Measurements from ENCODE around the gene GPX1. TPM values are rescaled to one million over a fixed set of nuclear protein-coding genes. Genes with fewer than 3 reads are reported as not detected.
A peak's percentile ranks its signal among the peaks of the same experiment; 100 is the strongest.

The GPX1 gene
- total RNA-seq, 1 experiment from 2014 or later = 589 TPM

GRCh38 chr3:49346797-49347251, 11.3 kb downstream of the GPX1 start:
- BruUV-seq (replicated peaks) = no TSS peak
- POLR2A ChIA-PET = interaction anchor here (0.6 to 2.6 kb wide), 6 partner anchors 8 to 253 kb away, joined by 4 to 15 read pairs (median 6); partner anchors contain the start of genes QRICH1, RHOA and TCTA
- Mint-ChIP-seq H3K27ac (ENCODE audit: low read depth, unreplicated experiment) (peak overlapping the region; percentile 93), H3K27me3 (ENCODE audit: insufficient read depth, unreplicated experiment) (no peaks in the 10 kb centered on the region), H3K36me3 (ENCODE audit: insufficient read depth, unreplicated experiment) (no peaks in the 10 kb centered on the region), H3K4me3 (ENCODE audit: unreplicated experiment) (peak overlapping the region; percentile 49), H3K4me1 (ENCODE audit: insufficient read depth, unreplicated experiment) (peaks cover 28% of the 10 kb centered on the region), H3K9me3 (ENCODE audit: unreplicated experiment) (no peaks in the 10 kb centered on the region)
- intact Hi-C loops (cut with micrococcal nuclease) = loop anchor here (2.0 kb wide), 1 partner anchor 66 kb away; the partner anchor contains the start of gene TCTA
- CTCF ChIA-PET = no interaction called here
- no peak for TF ChIP-seq CTCF (IDR thresholded peaks at IDR 0.05; ENCODE audit: unreplicated experiment)
- peak; percentile 64 for DNase-seq (ENCODE audit: unreplicated experiment)

GRCh38 chr3:49343163-49343562, 15.0 kb downstream of the GPX1 start:
- Mint-ChIP-seq H3K27me3 (ENCODE audit: insufficient read depth, unreplicated experiment) (no peaks in the 10 kb centered on the region), H3K9me3 (ENCODE audit: unreplicated experiment) (no peaks in the 10 kb centered on the region), H3K4me1 (ENCODE audit: insufficient read depth, unreplicated experiment) (peaks cover 31% of the 10 kb centered on the region), H3K36me3 (ENCODE audit: insufficient read depth, unreplicated experiment) (no peaks in the 10 kb centered on the region), H3K4me3 (ENCODE audit: unreplicated experiment) (no peak overlapping the region), H3K27ac (ENCODE audit: low read depth, unreplicated experiment) (no peak overlapping the region)
- no peak for TF ChIP-seq CTCF (IDR thresholded peaks at IDR 0.05; ENCODE audit: unreplicated experiment)
- intact Hi-C loops (cut with micrococcal nuclease) = no loop called here
- ChIA-PET CTCF (interaction anchor here (0.6 to 0.8 kb wide), 3 partner anchors 9 to 209 kb away, joined by 3 to 5 read pairs (median 4); no protein-coding TSS in a partner anchor), POLR2A (interaction anchor here (0.6 to 1.3 kb wide), 5 partner anchors 9 to 250 kb away, joined by 3 to 8 read pairs (median 4); no protein-coding TSS in a partner anchor)
- no peak for DNase-seq (ENCODE audit: unreplicated experiment)
- BruUV-seq (replicated peaks) = no TSS peak

- intact Hi-C loops (cut with micrococcal nuclease) = loop anchor here (2.0 kb wide), 1 partner anchor 17 kb away; the partner anchor contains the start of gene GPX1
- DNase-seq (ENCODE audit: unreplicated experiment) = no peak
- no peak for TF ChIP-seq CTCF (IDR thresholded peaks at IDR 0.05; ENCODE audit: unreplicated experiment)
- Mint-ChIP-seq H3K9me3 (ENCODE audit: unreplicated experiment) (no peaks in the 10 kb centered on the region), H3K4me1 (ENCODE audit: insufficient read depth, unreplicated experiment) (peaks cover 28% of the 10 kb centered on the region), H3K4me3 (ENCODE audit: unreplicated experiment) (no peak overlapping the region), H3K27ac (ENCODE audit: low read depth, unreplicated experiment) (no peak overlapping the region), H3K27me3 (ENCODE audit: insufficient read depth, unreplicated experiment) (no peaks in the 10 kb centered on the region), H3K36me3 (ENCODE audit: insufficient read depth, unreplicated experiment) (no peaks in the 10 kb centered on the region)
- no TSS peak for BruUV-seq (replicated peaks)
- ChIA-PET CTCF (interaction anchor here (0.6 to 0.7 kb wide), 2 partner anchors 8 to 103 kb away, joined by 4 read pairs; no protein-coding TSS in a partner anchor), POLR2A (interaction anchor here (0.7 to 1.2 kb wide), 2 partner anchors 9 to 16 kb away, joined by 4 to 5 read pairs; no protein-coding TSS in a partner anchor)
Measured at GRCh38 chr3:49341996-49342395, 16.2 kb downstream of the GPX1 start.

GRCh38 chr3:49339941-49340800, 18.0 kb downstream of the GPX1 start, which contains the start of gene USP4:
Gene USP4 (minus strand): TSS chr3:49340053. CDS start chr3:49340024, 29 bp downstream.
- TSS peak; percentile 52 for BruUV-seq (replicated peaks)
- Mint-ChIP-seq H3K4me3 (ENCODE audit: unreplicated experiment) (peak within 1 kb of the TSS; percentile 96), H3K4me1 (ENCODE audit: insufficient read depth, unreplicated experiment) (peaks cover 19% of the 10 kb centered on the region), H3K36me3 (ENCODE audit: insufficient read depth, unreplicated experiment) (peaks cover 14% of the 10 kb centered on the region), H3K27ac (ENCODE audit: low read depth, unreplicated experiment) (peak within 1 kb of the TSS; percentile 87), H3K9me3 (ENCODE audit: unreplicated experiment) (no peaks in the 10 kb centered on the region), H3K27me3 (ENCODE audit: insufficient read depth, unreplicated experiment) (no peaks in the 10 kb centered on the region)
- DNase-seq (ENCODE audit: unreplicated experiment) = peak; percentile 89
- intact Hi-C loops (cut with micrococcal nuclease) = loop anchor here (1.0 to 2.0 kb wide), 2 partner anchors 19 to 109 kb away; partner anchors contain the start of gene GPX1
- ChIA-PET CTCF (interaction anchor here (0.5 to 2.1 kb wide), 28 partner anchors 11 to 321 kb away, joined by 3 to 12 read pairs (median 4); partner anchors contain the start of gene CCDC71), POLR2A (interaction anchor here (0.6 to 3.5 kb wide), 27 partner anchors 10 to 1864 kb away, joined by 3 to 74 read pairs (median 6); partner anchors contain the start of genes ARIH2, DAG1, GPX1 and IMPDH2)
- peak; percentile 26 for TF ChIP-seq CTCF (IDR thresholded peaks at IDR 0.05; ENCODE audit: unreplicated experiment)
